ENCODE measurements around the gene ASF1A. TPM values are rescaled to one million over a fixed set of nuclear protein-coding genes. Genes with fewer than 3 reads are reported as not detected.

ASF1A gene
- total and polyA plus RNA-seq, 9 of the 15 experiments (the other 6 are each of a cell fraction or from before 2014, with no cell fraction given): 31.5 to 45.3 (median 34.8) TPM

- TF ChIP-seq SRSF3 (IDR thresholded peaks at IDR 0.05; ENCODE audit: insufficient read depth, low read length): no peak
- TF ChIP-seq STAT5A (IDR thresholded peaks at IDR 0.05; ENCODE audit: borderline replicate concordance, low read length): no peak
- peak; percentile 77 for TF ChIP-seq ZNF589 (CRISPR knock-in tag; IDR thresholded peaks at IDR 0.05; ENCODE audit: low read depth)
- no peak for TF ChIP-seq PYGO2 (tag; IDR thresholded peaks at IDR 0.05)
- no peak for TF ChIP-seq EWSR1 (IDR thresholded peaks at IDR 0.05; ENCODE audit: borderline replicate concordance, low read depth, partially characterized antibody)
- no peak for TF ChIP-seq NFIX (CRISPR knock-in tag; IDR thresholded peaks at IDR 0.05; ENCODE audit: low read depth)
- TF ChIP-seq IFI16 (CRISPR knock-in tag; IDR thresholded peaks at IDR 0.05): no peak
- no peak for TF ChIP-seq SFPQ (IDR thresholded peaks at IDR 0.05; ENCODE audit: low read depth, low read length)
- no peak for TF ChIP-seq FOXJ3 (CRISPR knock-in tag; IDR thresholded peaks at IDR 0.05)
- TF ChIP-seq HNRNPUL1 (IDR thresholded peaks at IDR 0.05; ENCODE audit: low read length): no peak
- peak; percentile 57 for TF ChIP-seq ASH1L (IDR thresholded peaks at IDR 0.05; ENCODE audit: borderline replicate concordance, low read depth, partially characterized antibody)
- TF ChIP-seq SUPT5H (IDR thresholded peaks at IDR 0.05): peak; percentile 82
- TF ChIP-seq LEF1 (IDR thresholded peaks at IDR 0.05): no peak
- TF ChIP-seq E2F4 (CRISPR knock-in tag; IDR thresholded peaks at IDR 0.05; ENCODE audit: low read depth): no peak
- no peak for TF ChIP-seq SREBF2 (CRISPR knock-in tag; IDR thresholded peaks at IDR 0.05)
- TF ChIP-seq ZNF77 (CRISPR knock-in tag; IDR thresholded peaks at IDR 0.05): no peak
- TF ChIP-seq MTA2 (IDR thresholded peaks at IDR 0.05; ENCODE audit: low read depth): no peak
- TF ChIP-seq NCOA6 (IDR thresholded peaks at IDR 0.05): no peak
- TF ChIP-seq RB1 (IDR thresholded peaks at IDR 0.05; ENCODE audit: low read depth): peak; percentile 56; the same call in 1 of the 2 replicates
- TF ChIP-seq ZNF124 (CRISPR knock-in tag; IDR thresholded peaks at IDR 0.05): no peak
- no peak for TF ChIP-seq ETS2 (tag; IDR thresholded peaks at IDR 0.05; ENCODE audit: borderline replicate concordance, poor library complexity, severe bottlenecking)
- no peak for TF ChIP-seq FOXA3 (CRISPR knock-in tag; conservative IDR thresholded peaks at IDR 0.05 in 1 of 2, IDR thresholded peaks at IDR 0.05 in 1 of 2)
- TF ChIP-seq NR3C1 (CRISPR knock-in tag; IDR thresholded peaks at IDR 0.05): no peak
- TF ChIP-seq HDAC6 (IDR thresholded peaks at IDR 0.05; ENCODE audit: low read depth, low read length): no peak
- TF ChIP-seq PTTG1 (tag; IDR thresholded peaks at IDR 0.05; ENCODE audit: low read depth): no peak
These were observed 40.7 kb downstream of the ASF1A start, which contains the start of gene MCM9 (continued) for GRCh38 chr6:118934461-118935330.
